Daoy (cell line): ENCODE data around the gene CNTROB. TPM values are rescaled to one million over a fixed set of nuclear protein-coding genes. Genes with fewer than 3 reads are reported as not detected.
A peak's percentile ranks its signal among the peaks of the same experiment; 100 is the strongest.

ENCODE experiments used
- DNase-seq: peaks from one replicate; pipeline ENCODE4 v3.0.0-alpha.2; 2015; ENCODE audit warnings: low read depth
- total RNA-seq: library from RNA; depleted of rRNA; stranded (reverse); fragments of >200 nt; shearing (Covaris generic); gene quantifications from 2 replicates; pipeline ENCODE4 v1.2.3, GENCODE V29; 2014

CNTROB gene
- total RNA-seq, 1 experiment from 2014 or later = 22.0 TPM

- DNase-seq = no peak
Measured at GRCh38 chr17:7903154-7904103, 28.6 kb upstream of the CNTROB start.

GRCh38 chr17:7909089-7909488 is 22.9 kb upstream of the CNTROB start:
- DNase-seq = no peak

- no peak for DNase-seq
Measured at GRCh38 chr17:7910281-7910680, 21.7 kb upstream of the CNTROB start.

GRCh38 chr17:7910711-7911110 is 21.3 kb upstream of the CNTROB start:
- DNase-seq = no peak

- no peak for DNase-seq
Measured at GRCh38 chr17:7911116-7911515, 20.9 kb upstream of the CNTROB start.

GRCh38 chr17:7912927-7913524 is 19.0 kb upstream of the CNTROB start:
- DNase-seq = peak; percentile 68

- DNase-seq = peak; percentile 23
Measured at GRCh38 chr17:7915179-7915610, 16.8 kb upstream of the CNTROB start.

GRCh38 chr17:7915611-7916384 is 16.2 kb upstream of the CNTROB start, which contains the start of gene RNF227:
TSS of gene RNF227 (minus strand) at chr17:7916289. CDS start at chr17:7916195, 94 bp downstream.
- DNase-seq = peak; percentile 94

- DNase-seq = no peak
Measured at GRCh38 chr17:7916385-7916682, 15.7 kb upstream of the CNTROB start.

- DNase-seq = peak; percentile 23
Measured at GRCh38 chr17:7916808-7917207, 15.2 kb upstream of the CNTROB start.

GRCh38 chr17:7922269-7922844 is 9.6 kb upstream of the CNTROB start:
- DNase-seq = no peak

- DNase-seq = peak; percentile 57
Measured at GRCh38 chr17:7922845-7923628, 9.0 kb upstream of the CNTROB start.

- no peak for DNase-seq
Measured at GRCh38 chr17:7927596-7927995, 4.4 kb upstream of the CNTROB start.

- peak; percentile 82 for DNase-seq
Measured at GRCh38 chr17:7929158-7930023, 2.6 kb upstream of the CNTROB start, which contains the start of gene KCNAB3. TSS of gene KCNAB3 (minus strand) at chr17:7929856. CDS start at chr17:7929435, 421 bp downstream.

- DNase-seq = no peak
Measured at GRCh38 chr17:7930841-7931631, 970 bp upstream of the CNTROB start.

- DNase-seq = peak; percentile 9
Measured at GRCh38 chr17:7932483-7932891, 481 bp downstream of the CNTROB start.

GRCh38 chr17:7932949-7933348 is 943 bp downstream of the CNTROB start:
- peak; percentile 69 for DNase-seq

- no peak for DNase-seq
Measured at GRCh38 chr17:7935859-7936258, 3.9 kb downstream of the CNTROB start.

- DNase-seq = no peak
Measured at GRCh38 chr17:7940034-7940433, 8.0 kb downstream of the CNTROB start.
